ENCODE results near the gene FES.

DNA sequence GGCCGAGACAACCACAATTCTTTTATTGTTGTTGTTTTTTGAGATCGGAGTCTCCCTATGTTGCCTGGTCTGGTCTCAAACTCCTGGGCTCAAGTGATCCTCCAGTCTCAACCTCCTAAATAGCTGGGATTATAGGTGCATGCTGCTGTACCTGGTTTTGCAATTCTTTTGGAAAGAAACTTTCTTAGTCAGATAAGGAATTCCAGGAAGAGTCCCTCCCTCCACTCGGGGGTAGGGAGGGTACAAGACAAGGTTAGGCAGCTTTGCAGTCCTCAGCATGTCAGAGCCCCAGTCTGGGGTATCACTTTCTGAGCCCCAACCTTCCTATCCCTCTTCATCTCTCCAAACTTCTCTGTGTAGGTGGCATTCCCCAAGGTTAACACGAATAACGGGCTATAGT is 49.7 kb upstream of the FES start:
- TF ChIP-seq, protein P1, sequence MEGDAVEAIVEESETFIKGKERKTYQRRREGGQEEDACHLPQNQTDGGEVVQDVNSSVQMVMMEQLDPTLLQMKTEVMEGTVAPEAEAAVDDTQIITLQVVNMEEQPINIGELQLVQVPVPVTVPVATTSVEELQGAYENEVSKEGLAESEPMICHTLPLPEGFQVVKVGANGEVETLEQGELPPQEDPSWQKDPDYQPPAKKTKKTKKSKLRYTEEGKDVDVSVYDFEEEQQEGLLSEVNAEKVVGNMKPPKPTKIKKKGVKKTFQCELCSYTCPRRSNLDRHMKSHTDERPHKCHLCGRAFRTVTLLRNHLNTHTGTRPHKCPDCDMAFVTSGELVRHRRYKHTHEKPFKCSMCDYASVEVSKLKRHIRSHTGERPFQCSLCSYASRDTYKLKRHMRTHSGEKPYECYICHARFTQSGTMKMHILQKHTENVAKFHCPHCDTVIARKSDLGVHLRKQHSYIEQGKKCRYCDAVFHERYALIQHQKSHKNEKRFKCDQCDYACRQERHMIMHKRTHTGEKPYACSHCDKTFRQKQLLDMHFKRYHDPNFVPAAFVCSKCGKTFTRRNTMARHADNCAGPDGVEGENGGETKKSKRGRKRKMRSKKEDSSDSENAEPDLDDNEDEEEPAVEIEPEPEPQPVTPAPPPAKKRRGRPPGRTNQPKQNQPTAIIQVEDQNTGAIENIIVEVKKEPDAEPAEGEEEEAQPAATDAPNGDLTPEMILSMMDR (IDR thresholded peaks at IDR 0.05), result no peak
- TF ChIP-seq POLR2A (IDR thresholded peaks at IDR 0.05), result no peak
